Keratinocyte (primary cell): ENCODE measurements around the gene PCDH9.

ENCODE experiments used
- CTCF ChIP-seq, 3 experiments: IDR thresholded peaks in 1 of 3; conservative IDR thresholded peaks in 1 of 3; optimal IDR thresholded peaks in 1 of 3; 2 replicates in 2 of 3; 3 replicates in 1 of 3; pipeline versions ENCODE3 to v1.5.1; 2011; ENCODE audit warnings: low read length in 3 of 3, mild to moderate bottlenecking in 3 of 3, moderate library complexity in 2 of 3, control low read depth in 1 of 3, inconsistent platforms in 1 of 3; ENCODE audit not compliant: insufficient read depth in 2 of 3; ENCODE audit errors: extremely low read depth in 1 of 3
- EZH2 ChIP-seq: IDR thresholded peaks from one replicate; pipeline ENCODE4 v1.6.1; 2012; ENCODE audit warnings: inconsistent platforms, mild to moderate bottlenecking, low read length, moderate library complexity

GRCh38 chr13:66323745-66324347 lies 906.3 kb downstream of the PCDH9 start:
- TF ChIP-seq CTCF (optimal IDR thresholded peaks at IDR 0.05 in 1 of 3, IDR thresholded peaks at IDR 0.05 in 1 of 3, conservative IDR thresholded peaks at IDR 0.05 in 1 of 3; ENCODE audit: extremely low read depth in 1 of 3, insufficient read depth in 2 of 3, low read length in 3 of 3) = no peak
- no peak for TF ChIP-seq EZH2
